ENCODE measurements around the gene PANX2.

DNA sequence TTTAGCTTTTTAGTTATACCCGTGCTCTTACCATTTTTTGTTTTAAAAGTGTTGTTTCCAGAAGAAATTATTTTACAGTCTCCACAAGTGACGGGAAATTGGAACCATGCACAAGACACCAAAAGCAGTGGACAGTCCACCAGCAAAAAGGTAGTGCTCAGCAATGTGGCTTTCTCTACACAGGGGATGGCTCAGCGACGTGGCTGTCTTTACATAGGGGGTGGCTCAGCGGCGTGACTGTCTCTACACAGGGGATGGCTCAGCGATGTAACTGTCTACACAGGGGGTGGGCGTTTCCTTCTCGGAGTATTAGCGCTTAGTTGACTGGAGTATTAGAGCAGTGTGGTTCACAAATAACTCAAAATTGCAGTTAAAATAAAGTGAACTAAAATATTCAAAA lies 36.0 kb upstream of the PANX2 start:
- TF ChIP-seq, protein P1, sequence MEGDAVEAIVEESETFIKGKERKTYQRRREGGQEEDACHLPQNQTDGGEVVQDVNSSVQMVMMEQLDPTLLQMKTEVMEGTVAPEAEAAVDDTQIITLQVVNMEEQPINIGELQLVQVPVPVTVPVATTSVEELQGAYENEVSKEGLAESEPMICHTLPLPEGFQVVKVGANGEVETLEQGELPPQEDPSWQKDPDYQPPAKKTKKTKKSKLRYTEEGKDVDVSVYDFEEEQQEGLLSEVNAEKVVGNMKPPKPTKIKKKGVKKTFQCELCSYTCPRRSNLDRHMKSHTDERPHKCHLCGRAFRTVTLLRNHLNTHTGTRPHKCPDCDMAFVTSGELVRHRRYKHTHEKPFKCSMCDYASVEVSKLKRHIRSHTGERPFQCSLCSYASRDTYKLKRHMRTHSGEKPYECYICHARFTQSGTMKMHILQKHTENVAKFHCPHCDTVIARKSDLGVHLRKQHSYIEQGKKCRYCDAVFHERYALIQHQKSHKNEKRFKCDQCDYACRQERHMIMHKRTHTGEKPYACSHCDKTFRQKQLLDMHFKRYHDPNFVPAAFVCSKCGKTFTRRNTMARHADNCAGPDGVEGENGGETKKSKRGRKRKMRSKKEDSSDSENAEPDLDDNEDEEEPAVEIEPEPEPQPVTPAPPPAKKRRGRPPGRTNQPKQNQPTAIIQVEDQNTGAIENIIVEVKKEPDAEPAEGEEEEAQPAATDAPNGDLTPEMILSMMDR (IDR thresholded peaks at IDR 0.05) = no peak
- no peak for TF ChIP-seq POLR2A (IDR thresholded peaks at IDR 0.05)
